Measurements from ENCODE around the gene AEBP1.

Gene AEBP1

DNA sequence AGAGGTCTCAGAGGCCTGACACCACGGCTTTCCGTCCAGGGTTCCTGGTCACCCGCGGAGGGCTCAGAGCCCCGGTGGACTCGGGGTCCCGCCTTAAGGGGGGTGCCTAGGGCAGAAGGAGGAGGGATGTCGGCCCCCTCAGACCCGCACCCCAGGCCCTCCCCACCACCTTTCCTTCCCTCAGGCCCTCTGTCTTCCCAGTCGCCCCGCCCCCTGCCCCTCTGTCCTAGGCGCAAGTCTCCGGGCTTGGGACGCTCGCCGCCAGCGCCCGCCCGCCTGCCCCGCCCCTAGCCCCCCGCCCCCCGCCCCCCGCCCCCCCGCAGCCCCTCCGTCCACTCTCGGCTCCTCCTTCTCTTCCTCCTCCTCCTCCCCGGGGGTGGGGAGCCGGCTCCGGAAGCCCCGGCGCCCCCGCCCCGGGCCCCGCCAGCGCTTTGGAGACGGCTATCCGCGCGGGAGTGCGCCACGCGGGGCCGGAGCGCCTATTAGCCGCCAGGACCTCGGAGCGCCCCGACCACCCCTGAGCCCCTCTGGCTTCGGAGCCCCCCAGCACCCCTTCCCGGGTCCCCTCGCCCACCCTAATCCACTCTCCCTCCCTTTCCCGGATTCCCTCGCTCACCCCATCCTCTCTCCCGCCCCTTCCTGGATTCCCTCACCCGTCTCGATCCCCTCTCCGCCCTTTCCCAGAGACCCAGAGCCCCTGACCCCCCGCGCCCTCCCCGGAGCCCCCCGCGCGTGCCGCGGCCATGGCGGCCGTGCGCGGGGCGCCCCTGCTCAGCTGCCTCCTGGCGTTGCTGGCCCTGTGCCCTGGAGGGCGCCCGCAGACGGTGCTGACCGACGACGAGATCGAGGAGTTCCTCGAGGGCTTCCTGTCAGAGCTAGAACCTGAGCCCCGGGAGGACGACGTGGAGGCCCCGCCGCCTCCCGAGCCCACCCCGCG is at the start of gene AEBP1:
Gene AEBP1 (plus strand): TSS at position 423 of the 937 bp plus-strand sequence. CDS start 321 bp downstream, at position 744.
- no peak for DNase-seq (ENCODE audit: low read depth)

DNA sequence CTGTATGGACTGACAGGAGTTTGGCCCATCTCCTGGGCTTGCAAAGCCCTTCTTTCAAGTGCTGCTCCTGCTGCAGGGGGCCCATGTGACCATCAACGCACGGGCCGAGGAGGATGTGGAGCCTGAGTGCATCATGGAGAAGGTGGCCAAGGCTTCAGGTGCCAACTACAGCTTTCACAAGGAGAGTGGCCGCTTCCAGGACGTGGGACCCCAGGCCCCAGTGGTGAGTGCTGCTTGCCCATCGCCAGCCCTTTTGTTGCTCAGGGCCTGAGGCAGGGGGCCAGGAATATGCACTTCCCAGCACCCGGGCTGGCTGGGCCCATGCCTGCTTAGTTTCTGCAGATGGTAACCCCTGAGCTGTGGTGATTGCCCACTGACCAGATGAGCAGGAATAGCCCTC is 47.5 kb upstream of the AEBP1 start:
- DNase-seq (ENCODE audit: low read depth): no peak

DNA sequence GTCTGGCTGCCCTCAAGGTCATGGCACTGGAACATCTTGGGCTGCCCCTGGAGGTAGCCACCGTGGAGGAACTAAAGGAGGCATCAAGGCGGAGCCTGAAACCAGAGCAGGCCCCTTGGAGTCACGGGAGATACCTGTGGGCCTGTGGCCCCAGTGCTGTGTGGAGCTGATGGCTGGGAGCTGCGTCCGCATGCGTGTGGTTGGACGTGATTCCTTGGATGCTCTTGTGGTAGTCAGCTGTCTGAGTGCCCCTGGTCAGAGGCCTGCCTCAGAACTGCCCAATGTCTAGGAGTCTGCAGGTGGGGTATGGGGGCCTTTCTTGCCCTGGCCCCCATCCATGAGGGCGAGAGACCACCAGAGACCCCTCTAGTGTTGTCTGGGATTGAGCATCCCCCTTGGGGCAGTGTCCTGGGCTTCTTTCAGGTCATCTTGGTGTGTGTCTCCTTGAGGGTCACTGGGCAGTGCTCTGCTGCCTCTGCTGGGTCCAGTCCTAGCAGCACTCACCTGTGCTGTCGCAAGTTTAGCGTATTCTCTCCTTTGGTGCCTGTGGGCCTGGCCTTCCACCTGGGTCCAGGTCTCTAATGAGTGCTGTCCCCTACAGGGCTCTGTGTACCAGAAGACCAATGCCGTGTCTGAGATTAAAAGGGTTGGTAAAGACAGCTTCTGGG is 46.8 kb upstream of the AEBP1 start:
- no peak for DNase-seq (ENCODE audit: low read depth)

DNA sequence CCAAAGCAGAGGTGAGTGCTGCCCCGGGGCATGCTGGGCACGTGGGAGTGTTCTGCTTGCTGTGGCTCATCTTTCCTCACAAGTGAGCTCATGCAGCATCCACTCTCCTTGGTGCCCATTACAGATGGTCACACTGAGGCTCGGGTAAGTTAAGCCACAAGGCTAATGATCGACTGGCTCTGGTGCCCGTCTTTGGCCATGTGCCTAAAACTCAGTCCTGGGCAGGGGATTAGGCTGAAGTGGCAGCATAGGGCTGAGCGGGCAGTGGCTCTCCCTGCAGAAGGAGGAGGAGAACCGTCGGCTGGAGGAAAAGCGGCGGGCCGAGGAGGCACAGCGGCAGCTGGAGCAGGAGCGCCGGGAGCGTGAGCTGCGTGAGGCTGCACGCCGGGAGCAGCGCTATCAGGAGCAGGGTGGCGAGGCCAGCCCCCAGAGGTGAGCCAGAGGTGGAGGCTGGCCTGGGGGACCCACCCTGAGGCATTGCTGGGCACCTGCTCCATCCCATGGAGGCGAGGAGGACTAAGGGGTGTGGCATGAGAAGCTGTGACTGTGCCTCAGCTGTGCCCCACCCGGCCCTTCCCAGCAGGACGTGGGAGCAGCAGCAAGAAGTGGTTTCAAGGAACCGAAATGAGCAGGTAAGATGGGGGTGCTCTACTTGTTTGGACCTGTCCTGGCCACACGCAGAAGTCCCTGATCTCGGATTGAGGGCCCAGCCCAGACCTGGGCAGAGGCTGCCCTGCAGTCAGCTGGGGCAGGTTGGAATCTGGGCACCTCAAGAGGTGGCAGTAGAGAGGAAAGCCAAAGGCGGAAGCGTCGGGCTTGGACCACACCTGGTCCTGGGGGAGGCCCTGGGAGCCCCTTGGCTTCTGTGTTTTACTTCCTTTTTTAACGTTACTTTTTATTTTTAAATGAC is 46.0 kb upstream of the AEBP1 start:
- no peak for DNase-seq (ENCODE audit: low read depth)

DNA sequence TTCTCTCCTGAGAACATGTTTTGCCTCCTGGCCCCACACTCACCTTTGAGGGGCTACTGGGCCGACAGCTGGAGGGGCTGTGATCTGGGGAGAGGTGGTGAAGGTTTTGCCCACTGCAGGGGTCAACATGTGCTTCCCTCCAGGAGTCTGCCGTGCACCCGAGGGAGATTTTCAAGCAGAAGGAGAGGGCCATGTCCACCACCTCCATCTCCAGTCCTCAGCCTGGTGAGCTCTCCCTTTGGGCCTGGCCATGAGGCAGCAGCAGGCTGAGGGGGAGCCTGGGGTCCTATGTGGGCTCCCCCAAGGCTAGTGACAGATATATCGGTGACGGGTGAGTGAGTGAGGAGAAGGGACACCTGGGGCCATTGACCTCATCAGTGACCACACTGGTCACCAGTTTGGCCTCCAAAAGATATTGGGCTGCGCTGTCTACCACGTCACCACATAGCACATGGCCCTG is 45.4 kb upstream of the AEBP1 start:
- no peak for DNase-seq (ENCODE audit: low read depth)

DNA sequence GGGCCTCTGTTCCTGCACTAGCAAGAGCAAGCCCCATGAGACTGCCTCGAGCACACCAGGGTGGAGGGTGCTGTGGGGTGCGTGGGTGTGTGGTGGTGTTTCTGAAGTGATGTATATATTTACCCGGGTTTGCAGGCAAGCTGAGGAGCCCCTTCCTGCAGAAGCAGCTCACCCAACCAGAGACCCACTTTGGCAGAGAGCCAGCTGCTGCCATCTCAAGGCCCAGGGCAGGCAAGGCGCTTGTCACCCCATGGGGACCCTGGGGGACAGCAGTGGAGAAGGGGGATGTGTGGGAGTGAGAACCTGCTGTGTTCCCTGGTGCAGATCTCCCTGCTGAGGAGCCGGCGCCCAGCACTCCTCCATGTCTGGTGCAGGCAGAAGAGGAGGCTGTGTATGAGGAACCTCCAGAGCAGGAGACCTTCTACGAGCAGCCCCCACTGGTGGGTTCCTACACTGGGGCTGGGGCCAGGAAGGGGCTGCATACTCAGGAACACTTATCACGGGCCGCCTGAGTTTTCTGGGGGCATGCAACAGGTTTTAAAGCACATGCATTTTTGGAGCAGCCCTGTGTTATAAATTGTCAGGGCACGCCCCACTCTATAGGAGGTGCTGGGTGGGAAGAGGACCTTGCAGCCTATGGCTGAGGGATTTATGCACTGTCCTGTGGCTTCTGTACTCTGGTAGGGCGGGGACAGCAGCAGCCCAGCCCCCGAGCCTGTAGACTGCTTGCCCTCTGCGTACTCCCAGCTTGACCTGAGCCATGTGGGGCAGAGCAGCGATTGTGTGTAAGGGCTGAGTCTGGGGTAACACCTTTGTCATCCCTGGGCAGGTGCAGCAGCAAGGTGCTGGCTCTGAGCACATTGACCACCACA is 44.7 kb upstream of the AEBP1 start:
- no peak for DNase-seq (ENCODE audit: low read depth)

DNA sequence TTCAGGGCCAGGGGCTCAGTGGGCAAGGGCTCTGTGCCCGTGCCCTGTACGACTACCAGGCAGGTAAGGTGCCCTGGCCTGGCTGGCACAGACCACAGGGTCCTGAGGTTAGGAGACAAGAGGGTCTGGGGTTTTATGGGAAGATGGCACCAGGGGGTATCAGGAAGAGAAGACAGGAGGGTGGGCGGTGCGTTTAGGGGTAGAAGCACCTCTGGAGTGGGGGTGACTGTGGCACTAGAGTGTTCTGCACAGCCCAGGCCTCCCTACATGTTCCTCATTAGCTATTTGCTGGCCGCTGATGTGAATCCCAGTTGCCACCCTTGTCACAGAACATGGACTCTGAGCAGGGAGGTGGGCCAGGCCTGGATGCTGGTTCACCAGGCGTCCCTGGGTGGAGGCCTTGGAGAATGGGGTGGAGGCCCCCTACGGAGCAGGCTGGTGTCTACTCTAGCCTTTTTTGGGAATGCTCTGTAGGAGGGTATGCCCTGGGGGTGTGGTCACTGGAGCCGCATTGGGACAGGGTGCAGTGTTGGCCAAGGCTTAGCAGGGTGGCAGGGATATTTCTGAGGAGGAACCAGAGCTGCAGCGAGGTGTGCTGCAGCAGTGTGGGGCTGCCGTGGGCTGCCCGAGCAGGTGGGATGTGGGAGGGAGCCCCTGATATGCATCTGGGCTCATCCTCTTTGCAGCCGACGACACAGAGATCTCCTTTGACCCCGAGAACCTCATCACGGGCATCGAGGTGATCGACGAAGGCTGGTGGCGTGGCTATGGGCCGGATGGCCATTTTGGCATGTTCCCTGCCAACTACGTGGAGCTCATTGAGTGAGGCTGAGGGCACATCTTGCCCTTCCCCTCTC is 43.8 kb upstream of the AEBP1 start:
- DNase-seq (ENCODE audit: low read depth): no peak

DNA sequence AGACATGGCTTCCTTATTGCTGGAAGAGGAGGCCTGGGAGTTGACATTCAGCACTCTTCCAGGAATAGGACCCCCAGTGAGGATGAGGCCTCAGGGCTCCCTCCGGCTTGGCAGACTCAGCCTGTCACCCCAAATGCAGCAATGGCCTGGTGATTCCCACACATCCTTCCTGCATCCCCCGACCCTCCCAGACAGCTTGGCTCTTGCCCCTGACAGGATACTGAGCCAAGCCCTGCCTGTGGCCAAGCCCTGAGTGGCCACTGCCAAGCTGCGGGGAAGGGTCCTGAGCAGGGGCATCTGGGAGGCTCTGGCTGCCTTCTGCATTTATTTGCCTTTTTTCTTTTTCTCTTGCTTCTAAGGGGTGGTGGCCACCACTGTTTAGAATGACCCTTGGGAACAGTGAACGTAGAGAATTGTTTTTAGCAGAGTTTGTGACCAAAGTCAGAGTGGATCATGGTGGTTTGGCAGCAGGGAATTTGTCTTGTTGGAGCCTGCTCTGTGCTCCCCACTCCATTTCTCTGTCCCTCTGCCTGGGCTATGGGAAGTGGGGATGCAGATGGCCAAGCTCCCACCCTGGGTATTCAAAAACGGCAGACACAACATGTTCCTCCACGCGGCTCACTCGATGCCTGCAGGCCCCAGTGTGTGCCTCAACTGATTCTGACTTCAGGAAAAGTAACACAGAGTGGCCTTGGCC is 43.0 kb upstream of the AEBP1 start:
- DNase-seq (ENCODE audit: low read depth): no peak

DNA sequence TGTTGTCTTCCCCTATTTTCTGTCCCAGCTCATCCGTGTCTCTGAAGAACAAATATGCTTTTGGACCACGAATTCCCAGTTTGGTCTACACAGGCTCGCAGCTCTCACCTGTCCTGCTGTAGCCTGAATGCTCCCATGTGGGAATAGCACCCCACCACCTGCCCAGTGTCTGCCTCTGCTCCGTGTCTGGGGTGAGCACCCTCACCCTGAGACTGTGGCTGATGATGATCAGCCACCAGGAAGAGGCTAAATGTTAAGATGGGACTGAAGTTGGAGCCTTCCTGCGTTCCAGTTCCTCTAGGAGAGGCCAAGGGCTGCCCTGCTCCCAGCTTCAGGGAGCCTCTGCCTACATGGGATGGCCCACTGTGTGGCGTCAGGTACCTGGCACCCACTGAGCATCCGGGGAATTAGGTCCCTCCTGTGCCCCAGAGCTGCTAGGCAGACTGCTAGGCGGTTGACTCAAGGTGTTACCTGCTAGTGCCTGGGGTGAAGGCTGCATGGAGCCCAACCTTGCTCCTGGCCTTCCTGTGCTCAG is 42.4 kb upstream of the AEBP1 start:
- DNase-seq (ENCODE audit: low read depth): no peak

DNA sequence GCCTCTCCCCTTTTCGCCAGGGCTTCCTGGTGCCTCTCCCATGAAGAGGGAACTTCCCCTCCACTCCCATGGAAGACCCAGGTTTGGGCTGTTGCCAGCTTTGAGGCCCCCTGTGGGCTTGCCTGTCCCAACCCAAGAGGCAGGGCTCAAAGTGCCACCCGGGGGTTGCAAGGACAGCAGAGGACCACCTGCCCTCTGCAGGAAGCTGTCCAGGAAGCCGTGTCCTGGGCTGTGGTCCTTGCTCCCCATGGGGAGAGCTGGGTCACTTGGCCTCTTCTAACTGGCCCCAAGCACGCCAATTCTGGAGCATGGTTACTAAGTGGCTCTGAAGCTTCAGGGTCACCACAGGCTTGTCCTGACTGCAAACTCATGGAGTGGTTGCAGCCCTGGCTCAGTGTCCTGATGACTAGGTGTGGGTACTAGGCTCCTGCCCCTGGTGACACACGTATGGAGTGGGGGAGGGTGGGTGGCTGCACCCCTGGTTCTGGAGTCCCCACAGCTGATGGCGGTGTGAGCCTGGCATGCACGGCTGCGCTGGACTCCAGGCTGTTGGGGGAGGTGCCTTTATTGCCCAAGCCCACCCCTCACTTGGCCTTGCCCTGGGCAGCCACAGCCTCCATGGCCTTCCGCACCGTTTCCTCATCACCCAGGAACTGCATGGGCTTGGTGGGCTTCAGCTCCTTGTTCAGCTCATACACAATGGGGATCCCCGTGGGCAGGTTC is 41.8 kb upstream of the AEBP1 start:
- no peak for DNase-seq (ENCODE audit: low read depth)

DNA sequence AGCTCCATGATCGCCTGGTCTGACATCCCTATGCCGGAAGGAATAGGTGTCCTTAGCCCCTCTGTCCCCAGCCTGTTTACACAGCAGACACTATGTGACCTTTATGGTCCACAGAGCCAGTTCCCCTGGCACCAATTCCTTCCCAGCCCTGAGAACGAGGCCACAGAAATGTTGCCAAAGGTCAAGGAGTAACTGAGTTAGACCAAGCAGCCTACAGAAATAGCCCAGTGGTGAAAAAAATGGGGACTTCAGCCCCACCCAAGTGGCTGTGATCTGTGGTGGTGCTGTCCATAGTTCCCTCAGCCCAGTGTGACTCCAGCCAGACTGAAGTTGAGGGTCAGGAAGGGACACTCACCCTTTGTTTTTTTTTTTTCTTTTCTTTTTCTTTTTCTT is 41.2 kb upstream of the AEBP1 start:
- no peak for DNase-seq (ENCODE audit: low read depth)

DNA sequence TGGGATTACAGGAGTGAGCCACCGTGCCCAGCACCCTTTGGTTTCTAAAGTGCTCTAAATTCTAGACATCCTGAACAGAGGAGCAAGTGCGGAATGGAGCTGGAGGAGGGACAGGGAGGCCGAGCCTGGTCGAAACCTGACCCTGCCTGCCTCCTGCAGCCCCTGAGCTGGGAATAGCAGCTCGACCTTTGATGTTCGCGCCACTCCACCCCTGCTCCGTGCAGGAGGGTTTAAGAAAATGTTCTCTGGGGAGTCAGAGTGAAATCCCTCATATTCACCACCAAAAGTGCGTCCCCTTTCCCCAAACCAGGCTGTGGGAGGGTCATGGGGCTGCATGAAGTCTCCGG is 40.6 kb upstream of the AEBP1 start:
- no peak for DNase-seq (ENCODE audit: low read depth)

DNA sequence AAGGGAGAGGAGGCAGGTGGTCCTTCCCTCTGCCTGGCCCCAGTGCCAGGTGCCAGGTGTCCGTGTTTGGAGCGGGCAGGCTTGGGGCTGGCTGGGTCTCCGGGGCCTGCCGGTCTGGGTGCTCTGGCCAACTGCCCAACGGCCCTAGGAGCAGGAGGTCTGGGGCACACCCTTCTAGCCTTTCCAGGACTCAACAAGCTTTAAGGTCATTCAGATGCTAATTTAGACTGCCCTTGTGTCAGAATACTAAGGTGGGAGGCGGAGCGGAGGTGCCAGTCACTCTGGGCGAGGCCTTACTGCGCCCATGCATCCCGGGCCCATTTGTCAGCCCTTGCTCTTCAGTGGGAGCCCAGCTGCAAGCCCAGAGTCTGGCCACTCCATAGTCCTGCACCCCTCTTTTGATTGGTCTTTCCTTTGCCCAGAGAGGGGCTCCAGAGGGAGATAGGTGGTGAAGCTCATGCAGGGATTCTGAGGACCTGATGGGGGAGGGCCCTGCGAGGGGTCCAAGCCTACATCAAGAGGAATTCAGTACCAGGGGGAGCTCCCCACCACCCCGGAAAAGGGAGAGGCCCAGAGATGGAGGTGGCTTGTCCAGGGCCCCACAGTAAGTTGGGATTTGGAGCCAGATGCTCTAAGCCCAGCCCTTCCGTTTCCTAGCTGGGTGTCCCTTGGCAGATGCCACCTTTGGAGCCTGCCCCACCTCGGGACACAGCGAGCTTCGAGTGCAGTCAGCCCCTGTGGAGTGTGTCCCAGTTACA is 40.1 kb upstream of the AEBP1 start:
- DNase-seq (ENCODE audit: low read depth): no peak

DNA sequence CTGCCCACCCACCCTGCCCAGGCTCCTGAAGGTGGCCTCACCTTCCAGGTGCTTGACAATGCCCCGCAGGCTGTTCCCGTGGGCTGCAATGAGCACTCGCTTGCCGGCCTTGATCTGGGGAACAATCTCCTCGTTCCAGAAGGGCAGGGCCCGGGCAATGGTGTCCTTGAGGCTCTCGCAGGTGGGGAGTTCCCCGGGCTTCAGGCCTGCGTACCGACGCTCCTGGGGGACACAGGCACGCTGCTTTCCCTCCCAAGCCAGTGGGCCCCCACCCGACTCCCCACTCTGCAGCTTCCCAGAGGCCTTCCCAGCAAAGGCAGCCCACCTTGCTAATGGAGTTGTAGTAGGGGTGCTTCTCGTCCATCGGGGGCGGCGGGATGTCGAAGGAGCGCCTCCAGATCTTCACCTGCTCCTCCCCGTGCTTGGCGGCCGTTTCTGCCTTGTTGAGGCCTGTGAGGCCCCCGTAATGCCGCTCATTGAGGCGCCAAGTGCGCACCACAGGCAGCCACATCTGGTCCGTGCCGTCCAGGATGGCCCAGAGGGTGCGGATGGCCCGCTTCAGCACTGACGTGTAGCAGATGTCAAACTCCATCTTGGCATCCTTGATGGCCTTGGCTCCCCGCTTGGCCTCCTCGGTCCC is 39.2 kb upstream of the AEBP1 start:
- DNase-seq (ENCODE audit: low read depth): no peak

DNA sequence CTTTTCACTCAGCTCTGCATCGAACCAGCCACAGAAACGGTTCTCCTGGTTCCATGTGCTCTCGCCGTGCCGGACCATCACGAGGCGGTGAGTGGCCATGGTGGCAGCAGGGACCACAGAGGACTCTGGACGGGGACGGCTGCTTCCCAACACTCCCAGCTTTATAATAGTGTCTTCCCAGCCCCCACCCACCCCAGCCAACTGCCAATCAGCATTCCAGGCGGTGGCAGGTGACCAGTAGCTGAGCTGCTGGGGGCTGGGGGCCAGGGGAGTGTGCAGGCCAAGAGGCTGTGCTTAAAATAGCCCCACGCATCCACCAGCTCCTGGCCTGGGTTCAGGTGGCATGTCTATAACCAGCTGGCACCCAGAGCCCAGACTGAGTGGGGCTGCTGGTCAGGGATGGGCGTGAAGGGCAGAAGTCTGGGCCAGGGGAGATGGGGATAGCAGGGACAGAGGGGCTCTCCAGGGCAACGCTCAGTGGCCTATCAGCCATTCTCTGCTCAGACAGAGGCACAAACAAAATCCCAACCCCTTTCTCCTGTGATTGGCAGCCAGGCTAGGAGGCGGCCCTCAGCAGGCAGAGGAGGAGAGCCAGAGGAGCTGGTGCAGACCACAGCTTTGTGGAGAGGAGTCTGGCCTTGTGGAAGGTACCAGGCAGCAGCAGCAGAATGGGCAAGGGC is 38.6 kb upstream of the AEBP1 start, which contains the start of gene PGAM2:
Gene PGAM2 (minus strand): TSS at position 137 of the 680 bp plus-strand sequence. CDS start 38 bp downstream, at position 99.
- no peak for DNase-seq (ENCODE audit: low read depth)

DNA sequence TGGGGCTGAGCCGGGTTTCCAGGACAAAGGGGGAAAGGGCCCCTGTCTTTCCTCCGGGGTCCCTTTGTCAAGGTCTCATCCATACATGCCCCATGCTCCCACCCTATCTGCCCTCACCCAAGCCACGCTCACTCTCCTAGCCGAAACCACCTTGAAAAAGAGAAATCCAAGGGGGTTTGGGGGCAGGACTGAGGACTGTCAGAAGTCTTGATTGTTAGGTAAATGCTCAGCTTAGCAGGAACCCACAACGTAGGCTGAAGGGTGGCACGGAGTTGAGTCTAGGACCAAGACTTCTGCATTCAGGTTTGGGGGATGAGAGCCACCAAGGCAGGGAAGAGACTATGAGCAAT is 38.1 kb upstream of the AEBP1 start:
- no peak for DNase-seq (ENCODE audit: low read depth)

DNA sequence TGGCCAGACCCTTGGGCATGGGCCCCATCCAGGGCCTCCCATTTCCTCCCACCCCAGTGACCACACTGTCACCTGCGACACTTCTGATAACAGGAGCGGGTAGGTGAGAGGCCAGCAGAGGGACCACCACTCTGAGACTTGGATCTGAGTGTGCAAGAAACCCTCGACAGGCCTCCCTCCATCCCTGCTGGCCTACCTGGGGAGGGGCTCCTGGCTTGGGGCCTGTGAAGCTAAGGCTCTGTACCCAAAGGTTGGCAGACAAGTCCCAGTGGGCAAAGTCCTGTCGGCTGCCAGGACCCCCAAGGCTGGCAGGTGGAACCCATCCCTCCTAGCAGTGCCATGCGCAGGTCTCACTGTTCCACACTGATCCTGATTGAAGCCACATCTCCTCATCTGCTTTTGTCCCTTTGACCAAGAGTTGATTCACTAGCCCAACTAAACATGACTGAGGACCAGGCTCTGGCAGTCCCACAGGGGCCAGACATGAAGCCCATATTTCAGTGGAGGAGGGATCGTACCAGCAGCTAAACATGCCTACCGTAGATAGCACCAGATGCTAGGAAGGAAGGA is 37.6 kb upstream of the AEBP1 start:
- DNase-seq (ENCODE audit: low read depth): no peak
